GM10266 (cell line): ENCODE results near the gene GRAMD1B.
"Not testable (repeated sequence)": the region's sequence is repeated elsewhere in the genome, so short reads cannot be mapped to it uniquely, and the experiment has no call there.

ENCODE experiments used
- DNase-seq: peaks from one replicate; pipeline ENCODE4 v3.0.0; 2012; ENCODE audit errors: extremely low spot score
- TF ChIP-seq, protein P1 (sequence below): IDR thresholded peaks from 2 replicates; pipeline ENCODE4 v1.5.1; 2012; ENCODE audit warnings: mild to moderate bottlenecking, low read depth; ENCODE audit not compliant: control insufficient read depth, insufficient read depth; ENCODE audit errors: missing control alignments

GRAMD1B gene

DNA sequence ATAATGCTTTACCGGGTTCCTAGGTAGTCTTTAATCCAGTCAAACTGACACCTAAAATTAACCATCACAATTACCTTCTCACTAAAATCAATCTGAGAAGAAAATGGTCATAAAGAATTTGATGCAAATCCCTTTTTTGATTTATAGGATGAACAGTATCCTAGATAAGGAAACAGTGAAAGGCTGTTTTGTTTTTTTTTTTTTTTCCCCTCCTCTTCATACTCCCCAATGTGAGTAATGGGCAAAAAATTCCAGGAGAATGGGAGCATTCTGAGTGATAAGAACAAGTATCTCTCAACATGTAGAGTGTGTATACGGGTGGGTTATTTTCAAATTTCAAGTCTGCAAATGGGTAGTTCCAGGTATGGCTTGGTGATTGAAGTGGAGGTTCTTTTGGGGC, 28.4 kb downstream of the GRAMD1B start:
- DNase-seq, result no peak
- TF ChIP-seq, protein P1, sequence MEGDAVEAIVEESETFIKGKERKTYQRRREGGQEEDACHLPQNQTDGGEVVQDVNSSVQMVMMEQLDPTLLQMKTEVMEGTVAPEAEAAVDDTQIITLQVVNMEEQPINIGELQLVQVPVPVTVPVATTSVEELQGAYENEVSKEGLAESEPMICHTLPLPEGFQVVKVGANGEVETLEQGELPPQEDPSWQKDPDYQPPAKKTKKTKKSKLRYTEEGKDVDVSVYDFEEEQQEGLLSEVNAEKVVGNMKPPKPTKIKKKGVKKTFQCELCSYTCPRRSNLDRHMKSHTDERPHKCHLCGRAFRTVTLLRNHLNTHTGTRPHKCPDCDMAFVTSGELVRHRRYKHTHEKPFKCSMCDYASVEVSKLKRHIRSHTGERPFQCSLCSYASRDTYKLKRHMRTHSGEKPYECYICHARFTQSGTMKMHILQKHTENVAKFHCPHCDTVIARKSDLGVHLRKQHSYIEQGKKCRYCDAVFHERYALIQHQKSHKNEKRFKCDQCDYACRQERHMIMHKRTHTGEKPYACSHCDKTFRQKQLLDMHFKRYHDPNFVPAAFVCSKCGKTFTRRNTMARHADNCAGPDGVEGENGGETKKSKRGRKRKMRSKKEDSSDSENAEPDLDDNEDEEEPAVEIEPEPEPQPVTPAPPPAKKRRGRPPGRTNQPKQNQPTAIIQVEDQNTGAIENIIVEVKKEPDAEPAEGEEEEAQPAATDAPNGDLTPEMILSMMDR, result no peak

DNA sequence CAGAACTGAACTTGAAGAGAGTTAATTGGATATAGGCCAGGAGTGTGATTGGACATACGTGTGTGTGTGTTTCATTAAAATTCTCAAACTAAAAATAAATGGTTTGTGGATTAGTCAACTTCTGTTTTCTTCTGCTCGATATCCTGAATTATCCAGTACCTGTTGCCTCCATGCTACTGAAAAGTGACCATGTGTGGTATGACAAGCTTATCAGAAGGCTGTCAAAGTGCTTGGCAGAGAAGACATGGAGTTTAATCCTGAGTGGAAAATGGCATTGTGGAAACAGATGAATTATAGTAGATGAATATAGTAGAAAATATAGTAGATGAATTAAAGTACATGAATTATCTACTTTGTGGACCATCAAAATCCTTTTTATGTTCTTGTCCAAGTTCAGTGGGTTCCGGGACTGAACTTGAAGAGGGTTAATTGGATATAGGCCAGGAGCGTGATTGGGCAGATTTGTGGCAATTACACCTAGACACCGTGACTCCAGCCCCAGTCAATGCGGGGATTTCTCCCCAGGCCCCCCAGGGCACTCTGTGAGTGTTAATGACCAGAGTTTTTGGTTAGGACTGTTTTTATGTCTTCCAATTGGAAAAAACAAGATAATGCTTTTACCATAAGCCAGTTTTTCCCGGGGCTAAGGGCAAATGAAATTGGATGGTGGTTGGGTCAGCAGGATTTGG, 30.1 kb downstream of the GRAMD1B start:
- TF ChIP-seq, protein P1, result no peak
- DNase-seq, result no peak

DNA sequence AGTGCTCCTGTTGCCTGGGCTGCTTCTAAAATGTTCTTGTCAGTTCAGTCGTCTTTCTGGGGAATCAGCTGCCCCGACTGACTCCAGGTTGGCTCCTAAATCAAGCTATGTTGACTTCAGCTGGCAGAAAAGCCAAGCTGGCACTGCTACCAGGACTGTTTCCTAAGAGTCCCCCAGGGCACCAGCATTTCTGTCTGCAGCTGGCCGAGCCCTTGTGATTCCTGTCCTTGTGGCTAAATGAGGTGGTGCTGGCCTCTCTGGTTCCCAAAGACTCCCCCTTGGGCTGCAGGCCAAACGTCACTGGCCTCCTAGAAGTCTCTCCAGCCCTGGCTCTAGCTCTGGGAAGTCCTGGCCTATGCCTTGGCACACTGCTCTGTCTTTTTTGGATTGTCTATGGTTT, 31.1 kb downstream of the GRAMD1B start:
- TF ChIP-seq, protein P1, result no peak
- DNase-seq, result no peak

DNA sequence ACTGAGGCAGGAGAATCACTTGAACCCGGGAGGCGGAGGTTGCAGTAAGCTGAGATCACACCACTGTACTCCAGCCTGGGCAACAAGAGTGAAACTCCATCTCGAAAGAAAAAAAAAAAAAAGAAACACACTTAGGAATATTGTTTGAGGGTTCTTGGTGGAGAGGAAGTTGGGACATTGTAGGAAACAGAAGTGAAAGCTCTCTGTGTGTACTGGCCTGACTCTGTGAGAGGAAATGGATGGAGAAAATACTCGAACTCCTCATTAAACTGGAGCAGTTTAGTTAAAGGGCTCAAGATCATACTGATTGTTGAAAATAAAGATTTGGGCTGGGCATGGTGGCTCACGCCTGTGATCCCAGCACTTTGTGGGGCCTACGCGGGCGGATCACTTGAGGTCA, 35.6 kb downstream of the GRAMD1B start:
- DNase-seq, result not testable (repeated sequence)

DNA sequence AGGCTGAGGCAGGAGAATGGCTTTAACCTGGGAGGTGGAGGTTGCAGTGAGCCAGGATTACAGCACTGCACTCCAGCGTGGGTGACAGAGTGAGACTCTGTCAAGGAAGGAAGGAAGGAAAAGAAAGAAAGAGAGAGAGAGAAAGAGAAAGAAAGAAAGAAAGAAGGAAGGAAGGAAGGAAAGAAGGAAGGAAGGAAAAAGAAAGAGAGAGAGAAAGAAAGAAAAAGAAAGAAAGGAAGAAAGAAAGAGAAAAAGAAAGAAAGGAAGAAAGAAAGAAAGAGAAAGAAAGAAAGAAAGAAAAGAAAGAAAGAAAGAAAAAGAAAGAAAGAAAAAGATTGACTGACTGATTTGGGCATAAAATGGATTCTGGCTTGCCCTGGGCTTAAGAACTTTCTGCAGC, 36.1 kb downstream of the GRAMD1B start:
- DNase-seq, result not testable (repeated sequence)

DNA sequence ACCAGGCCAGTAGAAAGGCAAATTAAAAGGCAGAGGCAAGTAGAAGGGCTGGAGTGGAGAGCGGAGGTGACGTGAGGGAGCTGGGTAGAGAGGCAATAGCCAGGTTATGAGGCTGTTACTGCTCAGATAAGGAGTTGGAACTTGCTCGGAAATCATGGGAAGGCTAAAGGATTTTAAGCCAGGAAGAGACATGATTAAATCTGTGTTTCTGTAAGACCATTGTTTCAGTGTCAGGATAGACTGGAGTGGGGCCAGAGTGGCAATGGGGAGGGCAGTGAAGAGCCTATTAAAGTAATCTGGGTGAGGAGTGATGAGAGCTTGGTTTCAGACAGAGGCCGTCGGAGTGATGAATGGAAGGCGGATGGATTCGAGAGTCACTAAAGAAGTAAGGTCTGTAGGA, 39.0 kb downstream of the GRAMD1B start:
- TF ChIP-seq, protein P1, result no peak
- no peak for DNase-seq

DNA sequence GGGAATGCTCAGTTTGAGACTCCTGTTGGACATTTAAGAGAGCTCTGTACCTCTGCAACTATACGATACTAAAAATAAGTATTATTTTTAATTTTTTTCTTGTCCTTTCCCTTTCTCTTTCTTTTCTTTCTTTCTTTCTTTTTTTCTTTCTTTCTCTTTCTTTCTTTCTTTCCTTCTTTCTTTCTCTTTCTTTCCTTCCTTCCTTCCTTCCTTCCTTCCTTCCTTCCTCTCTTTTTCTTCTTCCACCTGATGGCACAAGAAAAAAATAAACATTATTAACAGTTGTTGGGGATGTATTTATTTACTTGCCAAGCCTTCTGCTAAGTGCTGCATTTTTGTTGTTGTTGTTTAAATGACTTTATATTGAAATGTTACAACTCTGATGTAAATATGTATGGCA, 39.5 kb downstream of the GRAMD1B start:
- TF ChIP-seq, protein P1, result no peak
- DNase-seq, result no peak

DNA sequence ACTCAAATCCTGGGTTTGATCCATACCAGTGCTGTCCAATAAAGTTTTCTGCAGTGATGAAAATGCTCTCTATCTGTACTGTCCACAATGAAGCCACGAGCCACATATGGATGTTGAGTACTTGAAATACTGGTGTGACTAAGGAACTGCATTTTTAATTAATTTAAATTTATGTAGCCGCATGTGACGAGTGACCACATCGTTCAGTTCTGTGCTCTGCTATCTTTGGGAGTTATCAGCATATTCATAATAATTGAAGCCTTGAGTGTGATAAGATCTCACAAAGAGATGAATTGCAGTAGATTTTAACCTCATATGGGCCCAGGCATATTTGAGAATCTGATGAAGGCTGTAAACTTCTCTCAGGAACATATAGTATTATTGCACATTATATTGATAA, 40.8 kb downstream of the GRAMD1B start:
- TF ChIP-seq, protein P1, result no peak
- DNase-seq, result no peak
